ENCODE results near the gene CD53. TPM values are rescaled to one million over a fixed set of nuclear protein-coding genes. Genes with fewer than 3 reads are reported as not detected.

The CD53 gene
- total and polyA plus RNA-seq, 7 experiments from 2014 or later: 237 to 1,023 (median 400) TPM

GRCh38 chr1:110948038-110948810 lies 75.3 kb downstream of the CD53 start:
- DNase-seq (no peak), ATAC-seq (no peak)
- Mint-ChIP-seq H3K27ac (no peak overlapping the region), H3K4me1 (peaks cover 0 to 17% (median 2%) of the 10 kb centered on the region in 7 donors), H3K36me3 (peaks cover 31 to 66% (median 60%) of the 10 kb centered on the region in 5 donors), H3K27me3 (no peaks in the 10 kb centered on the region), H3K4me3 (no peak overlapping the region), H3K9me3 (peaks cover 3 to 33% (median 22%) of the 10 kb centered on the region in 11 donors)
- CTCF ChIA-PET: interaction anchor here (0.6 to 0.9 kb wide), 2 partner anchors 10 to 12 kb away, joined by 3 read pairs; no protein-coding TSS in a partner anchor
- POLR2A ChIA-PET: interaction anchor here (0.8 to 1.5 kb wide), 3 partner anchors 12 to 630 kb away, joined by 3 to 5 read pairs (median 5); no protein-coding TSS in a partner anchor
- no peaks in the 10 kb centered on the region for H3K27me3 ChIP-seq (ENCODE audit: control insufficient read depth in 2 of 2, insufficient read depth in 2 of 2, low read length in 2 of 2)
- H3K9me3 ChIP-seq (ENCODE audit: control insufficient read depth in 2 of 3, low read length in 3 of 3): no peaks in the 10 kb centered on the region
- H3K4me3 ChIP-seq (ENCODE audit: low read length): no peak overlapping the region
- H3K36me3 ChIP-seq (ENCODE audit: control insufficient read depth in 2 of 3, insufficient read depth in 3 of 3, low read length in 3 of 3): peaks cover 0 to 28% (median 0%) of the 10 kb centered on the region in 3 experiments
- no peak overlapping the region for H3K27ac ChIP-seq (ENCODE audit: low read depth, low read length)
- intact Hi-C loops (cut with micrococcal nuclease): no loop called here
- no peaks in the 10 kb centered on the region for H3K4me1 ChIP-seq (ENCODE audit: control insufficient read depth in 2 of 2, insufficient read depth in 2 of 2, low read length in 2 of 2)

Other genes with a start within 250 kb of the CD53 start
- 100 to 1,000 TPM in 3 of 5 experiments, 10 to 100 TPM in 2; 74.1 to 115 (median 108) TPM for gene KCNA3, start 198.2 kb upstream of the CD53 start, total RNA-seq
- gene KCNA3, start 198.2 kb upstream of the CD53 start, polyA plus RNA-seq: 100 to 1,000 TPM; 105 to 114 TPM
- 10 to 100 TPM in 3 of 5 experiments, 1 to 10 TPM in 2; 7.9 to 25.8 (median 17.3) TPM for gene LRIF1, start 90.8 kb downstream of the CD53 start, total RNA-seq
- gene LRIF1, start 90.8 kb downstream of the CD53 start, polyA plus RNA-seq: 10 to 100 TPM; 20.2 to 24.4 TPM